Measurements from ENCODE around the gene CENPS. TPM values are rescaled to one million over a fixed set of nuclear protein-coding genes. Genes with fewer than 3 reads are reported as not detected.

CENPS gene
- total RNA-seq, 2 donors from 2014 or later: 13.2 to 26.6 TPM

DNA sequence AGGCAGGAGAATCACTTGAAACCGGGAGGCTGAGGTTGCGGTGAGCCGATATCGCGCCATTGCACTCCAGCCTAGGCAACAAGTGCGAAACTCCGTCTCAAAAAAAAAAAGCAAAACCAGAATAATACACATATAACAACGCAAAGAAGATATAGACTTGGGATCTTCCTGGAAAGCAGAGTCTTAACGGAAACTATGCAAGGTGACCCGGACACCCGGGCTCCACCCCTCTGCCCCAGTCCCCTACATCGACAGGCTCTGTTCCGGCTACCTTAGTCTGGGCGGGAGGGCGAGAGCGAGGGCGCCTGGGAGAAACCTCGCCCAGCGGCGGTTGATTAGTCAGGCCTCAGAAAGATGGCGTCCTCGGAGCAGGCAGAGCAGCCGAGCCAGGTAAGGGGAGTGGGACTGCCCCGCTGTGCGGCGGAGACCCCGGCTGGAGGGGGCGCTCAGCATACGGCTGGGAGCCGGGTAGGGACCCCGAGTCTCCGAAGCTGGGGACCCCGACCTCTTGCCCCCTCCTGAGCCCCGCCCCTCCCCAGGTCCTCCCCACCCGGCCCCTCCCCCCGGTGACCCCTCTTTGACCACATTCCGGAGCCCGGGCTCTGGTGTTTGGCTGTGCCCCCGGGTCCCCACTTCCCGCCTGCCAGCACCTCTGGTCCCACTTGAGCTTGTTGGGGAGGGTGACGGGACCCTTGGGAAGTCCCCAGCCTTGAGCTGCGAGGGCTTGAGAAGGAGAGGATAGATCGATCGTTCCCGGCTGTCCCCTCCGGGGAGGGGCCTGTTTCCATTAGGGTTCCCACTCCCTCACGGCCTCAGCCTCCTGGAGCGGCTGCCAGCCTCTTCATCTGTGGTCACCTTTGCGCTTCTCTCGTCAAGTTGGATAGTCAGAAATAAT lies 44.6 kb downstream of the CENPS start, which contains the start of gene PEX14:
Gene PEX14, plus strand, starts transcription at position 338 of the 895 bp plus-strand sequence. Its CDS starts 17 bp downstream, at position 355.
- peak within 1 kb of the TSS; percentile 80 to 96 for H3K9ac ChIP-seq (ENCODE audit: low read depth in 2 of 2, low read length in 2 of 2)
- H3K36me3 ChIP-seq: no peaks in the 10 kb centered on the region
- peak; percentile 91 for DNase-seq
- peaks cover 12% of the 10 kb centered on the region for H3K4me1 ChIP-seq
- H3K9me3 ChIP-seq: no peaks in the 10 kb centered on the region
- H3K27me3 ChIP-seq: no peaks in the 10 kb centered on the region
- peak within 1 kb of the TSS; percentile 73 for H3K27ac ChIP-seq
- intact Hi-C loops (cut with DNase I): loop anchor here (5.0 kb wide), 1 partner anchor 43 kb away; the partner anchor contains the start of gene CENPS
- TF ChIP-seq, protein P1, sequence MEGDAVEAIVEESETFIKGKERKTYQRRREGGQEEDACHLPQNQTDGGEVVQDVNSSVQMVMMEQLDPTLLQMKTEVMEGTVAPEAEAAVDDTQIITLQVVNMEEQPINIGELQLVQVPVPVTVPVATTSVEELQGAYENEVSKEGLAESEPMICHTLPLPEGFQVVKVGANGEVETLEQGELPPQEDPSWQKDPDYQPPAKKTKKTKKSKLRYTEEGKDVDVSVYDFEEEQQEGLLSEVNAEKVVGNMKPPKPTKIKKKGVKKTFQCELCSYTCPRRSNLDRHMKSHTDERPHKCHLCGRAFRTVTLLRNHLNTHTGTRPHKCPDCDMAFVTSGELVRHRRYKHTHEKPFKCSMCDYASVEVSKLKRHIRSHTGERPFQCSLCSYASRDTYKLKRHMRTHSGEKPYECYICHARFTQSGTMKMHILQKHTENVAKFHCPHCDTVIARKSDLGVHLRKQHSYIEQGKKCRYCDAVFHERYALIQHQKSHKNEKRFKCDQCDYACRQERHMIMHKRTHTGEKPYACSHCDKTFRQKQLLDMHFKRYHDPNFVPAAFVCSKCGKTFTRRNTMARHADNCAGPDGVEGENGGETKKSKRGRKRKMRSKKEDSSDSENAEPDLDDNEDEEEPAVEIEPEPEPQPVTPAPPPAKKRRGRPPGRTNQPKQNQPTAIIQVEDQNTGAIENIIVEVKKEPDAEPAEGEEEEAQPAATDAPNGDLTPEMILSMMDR (IDR thresholded peaks at IDR 0.05): no peak
- H3K4me3 ChIP-seq: peak within 1 kb of the TSS; percentile 86

DNA sequence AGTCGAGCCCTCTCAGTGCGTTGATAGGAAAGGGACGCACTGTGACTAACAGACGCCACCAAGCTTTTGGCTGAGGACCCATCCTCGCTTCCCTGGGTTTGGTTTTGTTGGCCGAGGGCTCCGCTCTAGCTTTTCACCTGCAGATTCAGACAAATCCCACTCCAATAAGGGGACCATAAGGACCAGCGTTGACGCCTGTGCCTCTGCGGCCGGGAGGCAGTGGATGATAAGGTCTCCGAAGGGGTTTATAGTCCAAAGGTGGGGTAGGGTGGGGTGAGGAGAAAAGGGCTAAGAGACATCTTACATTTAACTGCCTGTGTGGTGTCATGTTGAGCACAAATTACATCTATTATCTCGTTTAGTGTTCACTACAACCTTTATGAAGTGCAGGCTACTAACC lies 45.3 kb downstream of the CENPS start:
- Histone ChIP-seq H3K4me3 (peak overlapping the region; percentile 86), H3K9me3 (no peaks in the 10 kb centered on the region), H3K4me1 (peaks cover 12% of the 10 kb centered on the region), H3K9ac (ENCODE audit: low read depth in 2 of 2, low read length in 2 of 2) (peak overlapping the region; percentile 80 to 96), H3K27ac (peak overlapping the region; percentile 73), H3K27me3 (no peaks in the 10 kb centered on the region), H3K36me3 (no peaks in the 10 kb centered on the region)
- peak; percentile 51 for DNase-seq
- intact Hi-C loops (cut with DNase I): loop anchor here (5.0 kb wide), 1 partner anchor 43 kb away; the partner anchor contains the start of gene CENPS
- TF ChIP-seq, protein P1 (IDR thresholded peaks at IDR 0.05): no peak

DNA sequence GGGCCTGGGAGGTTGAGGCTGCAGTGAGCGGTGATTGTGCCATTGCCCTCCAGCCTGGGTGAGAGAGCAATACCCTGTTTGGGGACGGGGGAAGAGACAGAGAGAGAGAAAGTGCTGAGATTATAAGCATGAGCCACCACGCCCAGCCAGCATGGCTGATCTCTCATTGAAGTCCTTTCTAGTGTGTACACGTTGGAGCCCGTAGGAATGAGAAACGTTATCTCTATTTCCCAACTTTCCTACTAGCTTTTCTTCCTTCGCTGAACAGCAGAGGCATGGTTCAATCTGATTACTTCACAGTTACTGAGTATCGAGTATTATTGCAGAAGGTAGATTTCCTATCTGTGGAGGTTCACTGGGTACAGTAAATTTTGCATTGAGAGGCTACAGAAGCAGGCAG lies 49.1 kb downstream of the CENPS start:
- H3K27ac ChIP-seq: no peak overlapping the region
- H3K27me3 ChIP-seq: no peaks in the 10 kb centered on the region
- H3K4me3 ChIP-seq: no peak overlapping the region
- TF ChIP-seq, protein P1 (IDR thresholded peaks at IDR 0.05): no peak
- DNase-seq: no peak
- H3K36me3 ChIP-seq: no peaks in the 10 kb centered on the region
- H3K9ac ChIP-seq (ENCODE audit: low read depth in 2 of 2, low read length in 2 of 2): no peak overlapping the region
- intact Hi-C loops (cut with DNase I): loop anchor here (5.0 kb wide), 1 partner anchor 47 kb away; the partner anchor contains the start of gene CENPS
- peaks cover 7% of the 10 kb centered on the region for H3K4me1 ChIP-seq
- H3K9me3 ChIP-seq: no peaks in the 10 kb centered on the region

DNA sequence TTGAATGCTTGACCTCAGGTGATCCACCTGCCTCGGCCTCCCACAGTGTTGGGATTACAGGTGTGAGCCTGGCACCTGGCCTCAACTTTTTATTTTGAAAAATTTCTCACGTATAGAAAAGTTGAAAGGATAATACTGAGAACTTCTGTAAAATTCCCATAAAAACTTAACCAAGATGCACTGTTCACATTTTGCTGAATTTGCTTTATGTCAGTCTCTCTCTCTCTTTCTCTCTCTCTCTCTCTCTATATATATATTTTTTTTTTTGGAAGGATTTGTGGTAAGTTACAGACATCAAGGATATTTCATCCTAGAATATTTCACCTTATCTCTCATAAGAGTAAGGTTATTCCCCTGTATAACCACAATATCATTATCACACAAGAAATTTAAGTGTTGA lies 50.4 kb downstream of the CENPS start:
- H3K36me3 ChIP-seq: no peaks in the 10 kb centered on the region
- TF ChIP-seq, protein P1 (IDR thresholded peaks at IDR 0.05): no peak
- no peak overlapping the region for H3K4me3 ChIP-seq
- no peaks in the 10 kb centered on the region for H3K9me3 ChIP-seq
- no peaks in the 10 kb centered on the region for H3K27me3 ChIP-seq
- intact Hi-C loops (cut with DNase I): no loop called here
- peaks cover 5% of the 10 kb centered on the region for H3K4me1 ChIP-seq
- no peak for DNase-seq
- no peak overlapping the region for H3K9ac ChIP-seq (ENCODE audit: low read depth in 2 of 2, low read length in 2 of 2)
- no peak overlapping the region for H3K27ac ChIP-seq

DNA sequence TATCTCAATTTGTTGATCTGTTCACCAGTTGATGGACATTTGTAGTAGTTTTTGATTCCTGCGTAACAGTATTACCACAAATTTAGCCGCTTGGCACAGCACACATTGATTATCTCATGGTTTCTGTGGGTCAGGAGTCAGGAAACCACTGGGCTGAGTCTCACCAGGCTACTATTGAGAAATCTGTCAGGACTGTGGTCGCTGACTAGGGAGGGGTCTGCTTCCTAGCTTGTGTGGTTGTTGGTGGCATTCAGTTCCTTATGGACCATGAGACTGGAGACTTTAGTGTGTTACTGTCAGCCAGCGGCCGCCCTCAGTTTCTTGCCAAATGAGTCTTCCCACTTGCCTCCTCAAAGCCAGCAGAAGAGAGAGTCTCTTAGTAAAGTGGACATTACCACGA lies 54.3 kb downstream of the CENPS start:
- peaks cover 6% of the 10 kb centered on the region for H3K4me1 ChIP-seq
- TF ChIP-seq, protein P1 (IDR thresholded peaks at IDR 0.05): no peak
- no peak overlapping the region for H3K27ac ChIP-seq
- no peak overlapping the region for H3K9ac ChIP-seq (ENCODE audit: low read depth in 2 of 2, low read length in 2 of 2)
- intact Hi-C loops (cut with DNase I): no loop called here
- no peak overlapping the region for H3K4me3 ChIP-seq
- DNase-seq: no peak
- no peaks in the 10 kb centered on the region for H3K36me3 ChIP-seq
- no peaks in the 10 kb centered on the region for H3K9me3 ChIP-seq
- no peaks in the 10 kb centered on the region for H3K27me3 ChIP-seq
